ENCODE measurements around the gene CDC42. TPM values are rescaled to one million over a fixed set of nuclear protein-coding genes. Genes with fewer than 3 reads are reported as not detected.
"Not testable (repeated sequence)": the region's sequence is repeated elsewhere in the genome, so short reads cannot be mapped to it uniquely, and the experiment has no call there.

Gene CDC42
- polyA plus RNA-seq, 3 donors: 210 to 731 (median 606) TPM

DNA sequence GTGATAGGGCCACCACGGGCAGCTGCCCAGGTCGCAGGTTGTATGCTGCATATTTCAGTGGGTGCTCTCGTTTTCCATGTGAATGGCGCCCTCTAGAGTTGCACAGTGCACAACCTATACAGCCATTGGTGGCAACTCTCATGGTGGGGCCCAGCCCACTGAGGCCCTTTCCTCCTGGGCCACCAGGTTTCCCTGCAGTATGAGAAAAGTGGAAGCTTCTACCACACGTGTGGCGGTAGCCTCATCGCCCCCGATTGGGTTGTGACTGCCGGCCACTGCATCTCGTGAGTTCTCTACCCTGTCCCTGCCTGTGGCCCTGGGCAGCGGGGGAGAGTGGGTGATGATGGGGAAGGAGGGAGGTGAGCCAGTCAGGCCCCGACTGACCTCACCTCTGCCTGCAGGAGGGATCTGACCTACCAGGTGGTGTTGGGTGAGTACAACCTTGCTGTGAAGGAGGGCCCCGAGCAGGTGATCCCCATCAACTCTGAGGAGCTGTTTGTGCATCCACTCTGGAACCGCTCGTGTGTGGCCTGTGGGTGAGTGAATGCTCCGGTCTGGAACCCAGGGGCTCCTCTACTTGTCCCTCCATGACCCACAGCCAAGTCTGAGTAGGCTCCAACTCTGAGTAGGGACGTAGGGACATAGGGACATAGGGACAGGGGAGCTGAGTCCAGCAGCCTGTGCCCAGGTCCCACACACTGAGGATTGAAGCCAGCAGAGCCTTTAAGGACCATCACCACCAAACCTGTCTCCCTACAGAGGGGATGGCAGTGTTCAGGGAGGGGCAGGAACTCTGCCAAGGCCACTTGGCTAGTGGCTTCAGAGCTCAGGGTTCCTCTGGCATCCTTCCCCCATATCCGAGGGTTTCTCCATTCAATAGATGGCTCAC lies 47.0 kb upstream of the CDC42 start:
- H3K27me3 ChIP-seq (ENCODE audit: control insufficient read depth in 2 of 2, insufficient read depth in 2 of 2, low read length in 2 of 2); H3K79me2 ChIP-seq (ENCODE audit: insufficient read depth, low read length); intact Hi-C loops (cut with micrococcal nuclease); H3K4me1 Mint-ChIP-seq; H3K4me3 Mint-ChIP-seq; H3K9ac ChIP-seq (ENCODE audit: insufficient read depth, low read length, poor library complexity, severe bottlenecking); H3K9me3 ChIP-seq (replicated peaks in 1 of 2; ENCODE audit: control insufficient read depth in 1 of 2, insufficient read depth in 1 of 2, low read length in 2 of 2); H3K4me3 ChIP-seq (replicated peaks in 1 of 3; ENCODE audit: low read depth in 2 of 3, low read length in 3 of 3); H3K4me2 ChIP-seq (replicated peaks; ENCODE audit: extremely low read depth, low read length, poor library complexity, severe bottlenecking); H3K9me3 Mint-ChIP-seq; H3K36me3 Mint-ChIP-seq; H4K20me1 ChIP-seq (ENCODE audit: insufficient read depth, low read length); H3K27me3 Mint-ChIP-seq (ENCODE audit: low read depth in 3 of 3); H2AFZ ChIP-seq (ENCODE audit: insufficient read depth, low read depth, low read length, poor library complexity, severe bottlenecking); H3K4me1 ChIP-seq (ENCODE audit: control insufficient read depth in 1 of 2, insufficient read depth in 2 of 2, low read length in 2 of 2); H3K27ac ChIP-seq (ENCODE audit: low read depth in 1 of 2, low read length in 2 of 2); H3K36me3 ChIP-seq (replicated peaks in 1 of 2; ENCODE audit: control insufficient read depth in 1 of 2, insufficient read depth in 2 of 2, low read length in 2 of 2): not testable (repeated sequence)
- H3K27ac Mint-ChIP-seq: peak overlapping the region in 1 of 7 donors; percentile 35
- peak; percentile 15 to 48 (median 26) for DNase-seq
- WGBS (ENCODE audit: insufficient coverage): 82% methylated on average over 4 of the region's 18 CpGs
- TF ChIP-seq, protein P1, sequence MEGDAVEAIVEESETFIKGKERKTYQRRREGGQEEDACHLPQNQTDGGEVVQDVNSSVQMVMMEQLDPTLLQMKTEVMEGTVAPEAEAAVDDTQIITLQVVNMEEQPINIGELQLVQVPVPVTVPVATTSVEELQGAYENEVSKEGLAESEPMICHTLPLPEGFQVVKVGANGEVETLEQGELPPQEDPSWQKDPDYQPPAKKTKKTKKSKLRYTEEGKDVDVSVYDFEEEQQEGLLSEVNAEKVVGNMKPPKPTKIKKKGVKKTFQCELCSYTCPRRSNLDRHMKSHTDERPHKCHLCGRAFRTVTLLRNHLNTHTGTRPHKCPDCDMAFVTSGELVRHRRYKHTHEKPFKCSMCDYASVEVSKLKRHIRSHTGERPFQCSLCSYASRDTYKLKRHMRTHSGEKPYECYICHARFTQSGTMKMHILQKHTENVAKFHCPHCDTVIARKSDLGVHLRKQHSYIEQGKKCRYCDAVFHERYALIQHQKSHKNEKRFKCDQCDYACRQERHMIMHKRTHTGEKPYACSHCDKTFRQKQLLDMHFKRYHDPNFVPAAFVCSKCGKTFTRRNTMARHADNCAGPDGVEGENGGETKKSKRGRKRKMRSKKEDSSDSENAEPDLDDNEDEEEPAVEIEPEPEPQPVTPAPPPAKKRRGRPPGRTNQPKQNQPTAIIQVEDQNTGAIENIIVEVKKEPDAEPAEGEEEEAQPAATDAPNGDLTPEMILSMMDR (IDR thresholded peaks at IDR 0.05): peak; percentile 70

- H3K27me3 ChIP-seq (ENCODE audit: control insufficient read depth in 2 of 2, insufficient read depth in 2 of 2, low read length in 2 of 2); H3K27me3 Mint-ChIP-seq (ENCODE audit: low read depth in 3 of 3); H2AFZ ChIP-seq (ENCODE audit: insufficient read depth, low read depth, low read length, poor library complexity, severe bottlenecking); H3K36me3 ChIP-seq (replicated peaks in 1 of 2; ENCODE audit: control insufficient read depth in 1 of 2, insufficient read depth in 2 of 2, low read length in 2 of 2); DNase-seq; H3K27ac ChIP-seq (ENCODE audit: low read depth in 1 of 2, low read length in 2 of 2); H4K20me1 ChIP-seq (ENCODE audit: insufficient read depth, low read length); H3K9me3 ChIP-seq (replicated peaks in 1 of 2; ENCODE audit: control insufficient read depth in 1 of 2, insufficient read depth in 1 of 2, low read length in 2 of 2); H3K36me3 Mint-ChIP-seq; H3K9me3 Mint-ChIP-seq; H3K4me2 ChIP-seq (replicated peaks; ENCODE audit: extremely low read depth, low read length, poor library complexity, severe bottlenecking); H3K4me3 Mint-ChIP-seq; H3K9ac ChIP-seq (ENCODE audit: insufficient read depth, low read length, poor library complexity, severe bottlenecking); H3K4me3 ChIP-seq (replicated peaks in 1 of 3; ENCODE audit: low read depth in 2 of 3, low read length in 3 of 3); H3K4me1 Mint-ChIP-seq; H3K4me1 ChIP-seq (ENCODE audit: control insufficient read depth in 1 of 2, insufficient read depth in 2 of 2, low read length in 2 of 2); H3K79me2 ChIP-seq (ENCODE audit: insufficient read depth, low read length); intact Hi-C loops (cut with micrococcal nuclease): not testable (repeated sequence)
- H3K27ac Mint-ChIP-seq: peak overlapping the region in 1 of 7 donors; percentile 77
- WGBS (ENCODE audit: insufficient coverage): 95% methylated on average over 6 of the region's 13 CpGs
Observed at GRCh38 chr1:22006736-22007135, 45.8 kb upstream of the CDC42 start.

GRCh38 chr1:22007262-22007661 lies 45.2 kb upstream of the CDC42 start:
- H2AFZ ChIP-seq (ENCODE audit: insufficient read depth, low read depth, low read length, poor library complexity, severe bottlenecking); H3K36me3 Mint-ChIP-seq; H4K20me1 ChIP-seq (ENCODE audit: insufficient read depth, low read length); H3K4me3 Mint-ChIP-seq; intact Hi-C loops (cut with micrococcal nuclease); H3K4me2 ChIP-seq (replicated peaks; ENCODE audit: extremely low read depth, low read length, poor library complexity, severe bottlenecking); H3K4me1 ChIP-seq (ENCODE audit: control insufficient read depth in 1 of 2, insufficient read depth in 2 of 2, low read length in 2 of 2); H3K9me3 Mint-ChIP-seq; H3K9me3 ChIP-seq (replicated peaks in 1 of 2; ENCODE audit: control insufficient read depth in 1 of 2, insufficient read depth in 1 of 2, low read length in 2 of 2); H3K27ac Mint-ChIP-seq; H3K27ac ChIP-seq (ENCODE audit: low read depth in 1 of 2, low read length in 2 of 2); H3K4me3 ChIP-seq (replicated peaks in 1 of 3; ENCODE audit: low read depth in 2 of 3, low read length in 3 of 3); H3K36me3 ChIP-seq (replicated peaks in 1 of 2; ENCODE audit: control insufficient read depth in 1 of 2, insufficient read depth in 2 of 2, low read length in 2 of 2); H3K79me2 ChIP-seq (ENCODE audit: insufficient read depth, low read length); H3K27me3 Mint-ChIP-seq (ENCODE audit: low read depth in 3 of 3); H3K4me1 Mint-ChIP-seq; DNase-seq; H3K27me3 ChIP-seq (ENCODE audit: control insufficient read depth in 2 of 2, insufficient read depth in 2 of 2, low read length in 2 of 2); H3K9ac ChIP-seq (ENCODE audit: insufficient read depth, low read length, poor library complexity, severe bottlenecking): not testable (repeated sequence)
- WGBS (ENCODE audit: insufficient coverage): 100% methylated on average over 3 of the region's 10 CpGs

DNA sequence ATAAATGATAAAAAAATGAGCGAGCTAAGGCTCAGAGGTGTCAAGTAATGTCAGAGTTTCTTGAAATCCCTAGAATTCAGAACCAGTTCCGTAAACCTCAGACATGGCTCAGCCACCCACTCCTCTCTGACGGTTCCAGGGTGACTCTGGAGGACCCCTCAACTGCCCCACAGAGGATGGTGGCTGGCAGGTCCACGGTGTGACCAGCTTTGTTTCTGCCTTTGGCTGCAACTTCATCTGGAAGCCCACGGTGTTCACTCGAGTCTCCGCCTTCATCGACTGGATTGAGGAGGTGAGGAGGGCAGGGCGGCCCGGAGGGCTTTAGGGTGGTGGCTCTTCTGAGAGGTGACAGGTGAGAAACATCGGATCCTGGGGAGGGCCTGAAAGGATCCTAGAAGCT lies 42.9 kb upstream of the CDC42 start:
- not testable (repeated sequence) for H3K9ac ChIP-seq (ENCODE audit: insufficient read depth, low read length, poor library complexity, severe bottlenecking); H3K9me3 ChIP-seq (replicated peaks in 1 of 2; ENCODE audit: control insufficient read depth in 1 of 2, insufficient read depth in 1 of 2, low read length in 2 of 2); H3K36me3 ChIP-seq (replicated peaks in 1 of 2; ENCODE audit: control insufficient read depth in 1 of 2, insufficient read depth in 2 of 2, low read length in 2 of 2); H3K4me2 ChIP-seq (replicated peaks; ENCODE audit: extremely low read depth, low read length, poor library complexity, severe bottlenecking); H3K4me1 Mint-ChIP-seq; H3K4me1 ChIP-seq (ENCODE audit: control insufficient read depth in 1 of 2, insufficient read depth in 2 of 2, low read length in 2 of 2); H4K20me1 ChIP-seq (ENCODE audit: insufficient read depth, low read length); H2AFZ ChIP-seq (ENCODE audit: insufficient read depth, low read depth, low read length, poor library complexity, severe bottlenecking); H3K9me3 Mint-ChIP-seq; H3K4me3 Mint-ChIP-seq; DNase-seq; H3K36me3 Mint-ChIP-seq; H3K27ac ChIP-seq (ENCODE audit: low read depth in 1 of 2, low read length in 2 of 2); H3K79me2 ChIP-seq (ENCODE audit: insufficient read depth, low read length); H3K27ac Mint-ChIP-seq; H3K27me3 ChIP-seq (ENCODE audit: control insufficient read depth in 2 of 2, insufficient read depth in 2 of 2, low read length in 2 of 2); H3K4me3 ChIP-seq (replicated peaks in 1 of 3; ENCODE audit: low read depth in 2 of 3, low read length in 3 of 3); H3K27me3 Mint-ChIP-seq (ENCODE audit: low read depth in 3 of 3)
- intact Hi-C loops (cut with micrococcal nuclease): loop anchor here in 1 of 2 donors (2.0 kb wide), 1 partner anchor 25 kb away; no protein-coding TSS in a partner anchor
- 100% methylated on average over 1 of the region's 11 CpGs for WGBS (ENCODE audit: insufficient coverage)
